ENCODE data around the gene CEP350. TPM values are rescaled to one million over a fixed set of nuclear protein-coding genes. Genes with fewer than 3 reads are reported as not detected.

The CEP350 gene
- total and polyA plus RNA-seq, 12 donors: 4.1 to 71.4 (median 42.4) TPM

- Histone ChIP-seq H3K27ac (no peak overlapping the region), H3K9me3 (replicated peaks in 1 of 3) (no peaks in the 10 kb centered on the region), H3K36me3 (replicated peaks in 1 of 2) (peaks cover 0 to 61% of the 10 kb centered on the region in 2 donors), H3K4me3 (no peak overlapping the region), H3K27me3 (no peaks in the 10 kb centered on the region), H3K4me1 (replicated peaks in 1 of 2) (no peaks in the 10 kb centered on the region)
- intact Hi-C loops (cut with DNase I): no loop called here
- DNase-seq: no peak
- 87 to 97% (median 90%) methylated on average over 2 of the region's 2 CpGs for WGBS, 4 donors
- TF ChIP-seq POLR2A (IDR thresholded peaks at IDR 0.05) (no peak), CTCF (IDR thresholded peaks at IDR 0.05) (no peak)
Observed at GRCh38 chr1:180081474-180081873, 126.9 kb downstream of the CEP350 start.

GRCh38 chr1:180083164-180083563 is 128.6 kb downstream of the CEP350 start:
- no peaks in the 10 kb centered on the region for H3K27me3 ChIP-seq
- DNase-seq: no peak
- intact Hi-C loops (cut with DNase I): no loop called here
- no peak overlapping the region for H3K27ac ChIP-seq
- H3K4me3 ChIP-seq: no peak overlapping the region
- no peaks in the 10 kb centered on the region for H3K9me3 ChIP-seq (replicated peaks in 1 of 3)
- H3K36me3 ChIP-seq (replicated peaks in 1 of 2): peaks cover 0 to 55% of the 10 kb centered on the region in 2 donors
- H3K4me1 ChIP-seq (replicated peaks in 1 of 2): no peaks in the 10 kb centered on the region
- WGBS, 4 donors: 61 to 85% (median 77%) methylated on average over 1 of the region's 1 CpG
- TF ChIP-seq CTCF (IDR thresholded peaks at IDR 0.05): no peak
- TF ChIP-seq POLR2A (IDR thresholded peaks at IDR 0.05): no peak

- Histone ChIP-seq H3K36me3 (replicated peaks in 1 of 2) (peaks cover 0 to 50% of the 10 kb centered on the region in 2 donors), H3K27me3 (no peaks in the 10 kb centered on the region), H3K27ac (no peak overlapping the region), H3K4me1 (replicated peaks in 1 of 2) (no peaks in the 10 kb centered on the region), H3K4me3 (no peak overlapping the region), H3K9me3 (replicated peaks in 1 of 3) (no peaks in the 10 kb centered on the region)
- TF ChIP-seq POLR2A (IDR thresholded peaks at IDR 0.05) (no peak), CTCF (IDR thresholded peaks at IDR 0.05) (no peak)
- 93 to 98% (median 95%) methylated on average over 1 of the region's 1 CpG for WGBS, 4 donors
- no peak for DNase-seq
- intact Hi-C loops (cut with DNase I): no loop called here
Observed at GRCh38 chr1:180084867-180085266, 130.3 kb downstream of the CEP350 start.

GRCh38 chr1:180085331-180085730 is 130.7 kb downstream of the CEP350 start:
- Histone ChIP-seq H3K27me3 (no peaks in the 10 kb centered on the region), H3K36me3 (replicated peaks in 1 of 2) (peaks cover 0 to 45% of the 10 kb centered on the region in 2 donors), H3K4me3 (no peak overlapping the region), H3K9me3 (replicated peaks in 1 of 3) (no peaks in the 10 kb centered on the region), H3K4me1 (replicated peaks in 1 of 2) (no peaks in the 10 kb centered on the region), H3K27ac (no peak overlapping the region)
- intact Hi-C loops (cut with DNase I): no loop called here
- 92 to 98% (median 96%) methylated on average over 2 of the region's 2 CpGs for WGBS, 4 donors
- DNase-seq: no peak
- no peak for TF ChIP-seq POLR2A (IDR thresholded peaks at IDR 0.05)
- TF ChIP-seq CTCF (IDR thresholded peaks at IDR 0.05): no peak

Data from adrenal gland (tissue), 12 donors.